HG03103 (cell line): ENCODE measurements around the gene SCD.

Source experiments
- ATAC-seq: cut with Tn5 transposase; IDR thresholded peaks from one replicate; pipeline ENCODE4 v1.9.1; 2021; ENCODE audit warnings: low read depth; ENCODE audit not compliant: unreplicated experiment

The SCD gene

GRCh38 chr10:100339236-100339635, 7.8 kb upstream of the SCD start:
- no peak for ATAC-seq

- ATAC-seq: no peak
Measured at GRCh38 chr10:100340948-100341847, 5.8 kb upstream of the SCD start.

- no peak for ATAC-seq
Measured at GRCh38 chr10:100341953-100342626, 4.9 kb upstream of the SCD start.

GRCh38 chr10:100342627-100342972, 4.4 kb upstream of the SCD start:
- no peak for ATAC-seq

- ATAC-seq: no peak
Measured at GRCh38 chr10:100344241-100344788, 2.7 kb upstream of the SCD start.

- no peak for ATAC-seq
Measured at GRCh38 chr10:100345570-100346330, 1.3 kb upstream of the SCD start.

- ATAC-seq: peak; percentile 43
Measured at GRCh38 chr10:100346351-100346764, 675 bp upstream of the SCD start.

- peak; percentile 1 for ATAC-seq
Measured at GRCh38 chr10:100347568-100348195, 649 bp downstream of the SCD start.

GRCh38 chr10:100348389-100348927, 1.4 kb downstream of the SCD start:
- no peak for ATAC-seq

- no peak for ATAC-seq
Measured at GRCh38 chr10:100349087-100349486, 2.1 kb downstream of the SCD start.

GRCh38 chr10:100349672-100350071, 2.6 kb downstream of the SCD start:
- no peak for ATAC-seq

GRCh38 chr10:100350914-100351485, 4.0 kb downstream of the SCD start:
- ATAC-seq: no peak

GRCh38 chr10:100353770-100354485, 6.9 kb downstream of the SCD start:
- ATAC-seq: no peak

GRCh38 chr10:100355086-100355485, 8.1 kb downstream of the SCD start:
- no peak for ATAC-seq

GRCh38 chr10:100356067-100357017, 9.3 kb downstream of the SCD start:
- ATAC-seq: no peak

GRCh38 chr10:100357059-100357858, 10.2 kb downstream of the SCD start:
- no peak for ATAC-seq

- no peak for ATAC-seq
Measured at GRCh38 chr10:100359030-100359432, 12.0 kb downstream of the SCD start.
